CD4-positive, alpha-beta T cell treated with Interleukin-15 for 4 hours (primary cell): ENCODE data around the gene PLP2.

Experiments
- DNase-seq: peaks from one replicate; pipeline ENCODE4 v3.0.0-alpha.2; 2020; ENCODE audit warnings: low spot score

Gene PLP2

DNA sequence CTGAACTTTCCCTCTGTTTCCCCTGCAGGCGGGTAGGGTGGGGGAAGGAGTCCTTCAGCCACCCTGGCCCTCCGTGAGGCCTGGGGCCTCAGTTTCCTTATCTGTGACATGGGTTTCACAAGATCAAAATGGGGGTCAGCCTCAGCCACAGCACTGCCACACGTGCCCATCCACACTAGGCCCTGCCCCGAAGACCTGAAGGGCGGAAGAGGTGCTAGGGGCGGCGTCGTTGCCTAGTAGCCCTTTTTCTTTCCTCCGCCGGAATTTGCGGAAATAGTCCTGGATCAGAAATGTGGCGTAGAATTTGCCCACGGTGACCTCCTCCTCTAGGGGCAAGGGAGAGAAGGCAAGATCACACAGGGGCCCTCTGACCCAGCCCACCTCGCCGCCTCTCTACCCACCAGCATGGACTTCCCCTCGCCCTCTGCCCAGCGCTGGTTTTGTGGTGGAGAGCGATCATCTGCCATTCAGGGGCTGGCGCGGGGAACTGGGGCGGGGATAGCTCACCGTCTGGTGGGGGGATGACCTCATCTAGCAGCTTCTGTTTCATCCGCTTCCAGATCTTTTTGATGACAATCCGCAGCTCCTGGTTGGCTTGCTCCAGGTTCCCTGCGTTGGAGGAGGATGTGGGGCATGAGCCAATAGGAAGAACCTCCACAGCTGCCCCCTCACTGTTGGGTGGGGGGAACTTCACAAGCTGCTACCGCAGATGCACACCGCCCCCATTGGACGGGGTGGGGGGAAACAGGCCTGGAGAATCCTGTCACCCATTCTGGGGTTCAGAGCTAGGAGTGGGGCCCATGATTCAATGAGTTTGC, 37.9 kb downstream of the PLP2 start:
- no peak for DNase-seq

DNA sequence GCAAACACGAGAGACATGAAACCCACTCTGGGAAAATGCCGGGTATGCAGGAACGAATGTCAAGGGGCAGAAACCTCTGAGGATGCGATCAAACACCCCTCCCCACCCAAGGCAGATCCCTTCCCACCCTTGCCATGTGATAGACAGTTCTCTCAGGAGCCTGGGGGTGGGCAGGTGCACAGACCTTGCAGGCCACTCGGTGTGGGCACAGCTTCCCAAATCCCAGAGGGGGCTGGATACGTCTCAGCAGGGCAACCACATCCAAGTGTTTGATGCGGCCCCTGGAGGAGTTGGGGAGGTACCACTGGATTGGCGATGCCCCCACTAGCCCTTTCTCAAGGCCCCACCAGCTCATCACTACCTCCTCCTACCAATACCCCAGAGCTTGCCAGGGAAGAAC, 38.7 kb downstream of the PLP2 start:
- no peak for DNase-seq

DNA sequence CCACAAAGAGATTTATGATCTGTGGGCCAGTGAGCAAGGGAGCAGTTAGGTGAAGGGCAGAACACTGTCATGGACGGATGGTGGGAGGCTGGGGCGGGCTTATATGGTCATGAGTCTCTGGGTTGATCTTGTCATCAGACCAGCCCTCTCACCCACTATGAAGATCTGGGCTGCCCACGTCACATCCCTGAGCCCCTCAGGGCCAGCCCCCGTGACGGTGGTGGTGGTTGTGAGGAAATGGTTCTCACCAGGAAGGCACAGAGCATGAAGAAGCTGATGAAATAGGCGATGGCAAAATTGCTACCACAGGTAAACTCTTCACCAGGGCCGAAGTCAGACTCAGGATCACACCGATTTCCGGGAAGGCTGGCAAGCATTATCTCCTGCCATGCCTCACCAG, 39.4 kb downstream of the PLP2 start:
- no peak for DNase-seq

DNA sequence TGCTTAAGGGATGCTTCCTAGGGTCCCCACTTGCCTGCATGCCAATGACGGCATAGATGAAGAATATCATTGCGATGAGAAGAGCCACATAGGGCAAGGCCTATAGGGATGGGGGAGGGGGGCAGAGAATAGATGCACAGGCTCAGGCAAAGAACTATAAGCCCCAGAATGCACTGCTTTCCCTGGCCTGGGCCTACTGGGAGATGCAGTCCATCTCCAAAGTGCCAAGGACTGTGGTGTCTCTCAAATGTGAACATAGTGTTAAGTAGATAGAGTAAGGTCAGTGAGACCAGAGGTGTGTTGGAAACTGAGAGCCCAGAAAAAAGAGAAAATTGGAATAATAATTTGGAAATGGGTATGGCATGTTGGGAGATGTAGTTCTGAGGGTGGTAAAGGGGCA, 40.5 kb downstream of the PLP2 start:
- DNase-seq = no peak

GRCh38 chrX:49212861-49213260, 41.2 kb downstream of the PLP2 start:
- no peak for DNase-seq

DNA sequence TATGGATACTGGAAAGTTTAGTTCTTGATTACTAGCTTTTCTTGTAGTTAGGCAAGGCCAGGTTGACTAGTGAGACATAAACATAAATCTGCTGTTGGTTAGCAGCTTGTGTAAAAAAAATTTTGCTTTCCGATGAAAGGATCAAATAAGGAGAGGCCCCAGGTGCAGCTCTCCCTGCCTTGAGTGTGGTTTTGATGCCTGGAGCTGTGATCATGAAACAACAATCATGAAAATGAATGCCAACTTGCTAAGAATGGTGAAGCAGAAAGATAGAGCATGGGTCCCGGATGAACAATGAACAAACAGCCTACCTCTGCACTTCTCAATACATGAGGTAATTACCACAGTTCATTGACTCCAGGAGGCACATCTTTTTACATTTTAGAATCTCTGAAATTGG, 42.7 kb downstream of the PLP2 start:
- DNase-seq = no peak

GRCh38 chrX:49214996-49215526, 43.4 kb downstream of the PLP2 start:
- no peak for DNase-seq

DNA sequence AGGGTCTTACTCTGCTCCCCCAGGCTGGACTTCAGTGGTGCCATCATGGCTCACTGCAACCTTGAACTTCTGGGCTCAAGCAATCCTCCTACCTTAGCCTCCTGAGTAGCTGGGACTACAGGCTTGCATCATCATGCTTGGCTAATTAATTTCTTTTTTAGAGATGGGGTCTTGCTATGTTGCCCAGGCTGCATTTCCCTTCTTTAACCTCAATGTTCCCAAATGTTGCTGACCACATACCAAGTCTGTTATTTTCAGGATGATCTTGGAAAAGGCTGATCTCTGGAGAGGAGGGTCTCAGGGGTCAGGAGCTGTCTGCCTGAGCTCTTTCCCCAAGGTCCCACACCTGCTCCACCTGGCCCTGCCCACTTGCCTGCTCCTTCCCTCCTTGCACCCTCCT, 48.4 kb downstream of the PLP2 start:
- no peak for DNase-seq

DNA sequence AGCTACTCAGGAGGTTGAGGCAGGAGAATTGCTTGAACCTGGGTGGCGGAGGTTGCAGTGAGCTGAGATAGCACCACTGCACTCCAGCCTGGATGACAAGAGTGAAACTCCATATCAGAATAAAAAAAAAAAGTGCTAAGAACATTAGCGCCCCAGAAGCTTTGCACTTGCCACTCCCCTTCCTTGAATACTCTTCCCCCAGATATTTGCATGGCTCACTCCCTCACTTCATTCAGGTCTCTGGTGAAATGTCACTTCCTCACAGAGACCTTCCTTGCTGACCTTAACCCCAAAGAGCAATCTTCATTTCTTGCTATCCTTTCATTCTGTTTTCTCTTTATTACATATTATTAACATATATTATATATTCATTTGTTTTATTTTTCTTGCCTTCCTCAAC, 50.2 kb downstream of the PLP2 start:
- DNase-seq = no peak
